Fibroblast of peridontal ligament (primary cell): ENCODE data around the gene CR1L.
"Not testable (repeated sequence)": the region's sequence is repeated elsewhere in the genome, so short reads cannot be mapped to it uniquely, and the experiment has no call there.

Experiments
- DNase-seq: peaks from one replicate; pipeline ENCODE4 v3.0.0-alpha.2; 2010; ENCODE audit errors: extremely low read depth

The CR1L gene

GRCh38 chr1:207644852-207645634 lies at the start of gene CR1L:
Gene CR1L (plus strand): TSS chr1:207645133. CDS start chr1:207645234, 101 bp downstream.
- DNase-seq, result peak; percentile 39

- DNase-seq, result no peak
Observed at GRCh38 chr1:207603777-207604176, 41.2 kb upstream of the CR1L start.

GRCh38 chr1:207605444-207606361 lies 39.2 kb upstream of the CR1L start:
- DNase-seq, result no peak

GRCh38 chr1:207606362-207606755 lies 38.6 kb upstream of the CR1L start:
- no peak for DNase-seq

- DNase-seq, result no peak
Observed at GRCh38 chr1:207612762-207613161, 32.2 kb upstream of the CR1L start.

- DNase-seq, result peak; percentile 56
Observed at GRCh38 chr1:207619871-207620542, 24.9 kb upstream of the CR1L start.

- no peak for DNase-seq
Observed at GRCh38 chr1:207620543-207620893, 24.4 kb upstream of the CR1L start.

- not testable (repeated sequence) for DNase-seq
Observed at GRCh38 chr1:207625504-207626071, 19.3 kb upstream of the CR1L start.

- DNase-seq, result no peak
Observed at GRCh38 chr1:207626972-207627337, 18.0 kb upstream of the CR1L start.

- DNase-seq, result no peak
Observed at GRCh38 chr1:207627496-207627895, 17.4 kb upstream of the CR1L start.

- DNase-seq, result no peak
Observed at GRCh38 chr1:207628776-207629175, 16.2 kb upstream of the CR1L start.

- DNase-seq, result no peak
Observed at GRCh38 chr1:207631137-207631536, 13.8 kb upstream of the CR1L start.

GRCh38 chr1:207633226-207633625 lies 11.7 kb upstream of the CR1L start:
- no peak for DNase-seq

- DNase-seq, result not testable (repeated sequence)
Observed at GRCh38 chr1:207633699-207634289, 11.1 kb upstream of the CR1L start.

GRCh38 chr1:207634293-207634692 lies 10.6 kb upstream of the CR1L start:
- not testable (repeated sequence) for DNase-seq

GRCh38 chr1:207635569-207636186 lies 9.3 kb upstream of the CR1L start:
- not testable (repeated sequence) for DNase-seq

GRCh38 chr1:207638487-207639145 lies 6.3 kb upstream of the CR1L start:
- not testable (repeated sequence) for DNase-seq

GRCh38 chr1:207639362-207639761 lies 5.6 kb upstream of the CR1L start:
- DNase-seq, result not testable (repeated sequence)

GRCh38 chr1:207644166-207644851 lies 624 bp upstream of the CR1L start:
- no peak for DNase-seq

- no peak for DNase-seq
Observed at GRCh38 chr1:207645635-207646081, 725 bp downstream of the CR1L start.
